Fibroblast of gingiva (primary cell): ENCODE measurements around the gene H19.

Source experiments
- DNase-seq: peaks from one replicate; pipeline ENCODE4 v3.0.0-alpha.2; 2011; ENCODE audit warnings: low read depth

The H19 gene

GRCh38 chr11:1982873-1983600 lies 14.6 kb downstream of the H19 start:
- DNase-seq: no peak

- no peak for DNase-seq
Observed at GRCh38 chr11:1979607-1980006, 18.0 kb downstream of the H19 start.

- DNase-seq: no peak
Observed at GRCh38 chr11:1978720-1979473, 18.7 kb downstream of the H19 start.

GRCh38 chr11:1975185-1975584 lies 22.5 kb downstream of the H19 start:
- DNase-seq: no peak

GRCh38 chr11:1970956-1971355 lies 26.7 kb downstream of the H19 start:
- DNase-seq: no peak

GRCh38 chr11:1969776-1970175 lies 27.9 kb downstream of the H19 start:
- DNase-seq: no peak

- no peak for DNase-seq
Observed at GRCh38 chr11:1969035-1969434, 28.6 kb downstream of the H19 start.

GRCh38 chr11:1968454-1969002 lies 29.1 kb downstream of the H19 start:
- no peak for DNase-seq

GRCh38 chr11:1967641-1968225 lies 29.9 kb downstream of the H19 start:
- no peak for DNase-seq

- DNase-seq: no peak
Observed at GRCh38 chr11:1966531-1966930, 31.1 kb downstream of the H19 start.

- no peak for DNase-seq
Observed at GRCh38 chr11:1964955-1965354, 32.7 kb downstream of the H19 start.

GRCh38 chr11:1964348-1964747 lies 33.3 kb downstream of the H19 start:
- no peak for DNase-seq

GRCh38 chr11:1963864-1964263 lies 33.8 kb downstream of the H19 start:
- DNase-seq: no peak

GRCh38 chr11:1959786-1960185 lies 37.9 kb downstream of the H19 start:
- DNase-seq: no peak

GRCh38 chr11:1958367-1958766 lies 39.3 kb downstream of the H19 start:
- no peak for DNase-seq

- DNase-seq: no peak
Observed at GRCh38 chr11:1953489-1954266, 44.0 kb downstream of the H19 start.

GRCh38 chr11:1952806-1953482 lies 44.7 kb downstream of the H19 start:
- DNase-seq: no peak

GRCh38 chr11:1949922-1950321 lies 47.7 kb downstream of the H19 start:
- no peak for DNase-seq

GRCh38 chr11:1949302-1949701 lies 48.3 kb downstream of the H19 start:
- no peak for DNase-seq

GRCh38 chr11:1948389-1948788 lies 49.3 kb downstream of the H19 start:
- no peak for DNase-seq

GRCh38 chr11:1947592-1948237 lies 49.9 kb downstream of the H19 start:
- no peak for DNase-seq
